ENCODE measurements around the gene LYRM2.

LYRM2 gene, protein sequence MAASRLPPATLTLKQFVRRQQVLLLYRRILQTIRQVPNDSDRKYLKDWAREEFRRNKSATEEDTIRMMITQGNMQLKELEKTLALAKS

DNA sequence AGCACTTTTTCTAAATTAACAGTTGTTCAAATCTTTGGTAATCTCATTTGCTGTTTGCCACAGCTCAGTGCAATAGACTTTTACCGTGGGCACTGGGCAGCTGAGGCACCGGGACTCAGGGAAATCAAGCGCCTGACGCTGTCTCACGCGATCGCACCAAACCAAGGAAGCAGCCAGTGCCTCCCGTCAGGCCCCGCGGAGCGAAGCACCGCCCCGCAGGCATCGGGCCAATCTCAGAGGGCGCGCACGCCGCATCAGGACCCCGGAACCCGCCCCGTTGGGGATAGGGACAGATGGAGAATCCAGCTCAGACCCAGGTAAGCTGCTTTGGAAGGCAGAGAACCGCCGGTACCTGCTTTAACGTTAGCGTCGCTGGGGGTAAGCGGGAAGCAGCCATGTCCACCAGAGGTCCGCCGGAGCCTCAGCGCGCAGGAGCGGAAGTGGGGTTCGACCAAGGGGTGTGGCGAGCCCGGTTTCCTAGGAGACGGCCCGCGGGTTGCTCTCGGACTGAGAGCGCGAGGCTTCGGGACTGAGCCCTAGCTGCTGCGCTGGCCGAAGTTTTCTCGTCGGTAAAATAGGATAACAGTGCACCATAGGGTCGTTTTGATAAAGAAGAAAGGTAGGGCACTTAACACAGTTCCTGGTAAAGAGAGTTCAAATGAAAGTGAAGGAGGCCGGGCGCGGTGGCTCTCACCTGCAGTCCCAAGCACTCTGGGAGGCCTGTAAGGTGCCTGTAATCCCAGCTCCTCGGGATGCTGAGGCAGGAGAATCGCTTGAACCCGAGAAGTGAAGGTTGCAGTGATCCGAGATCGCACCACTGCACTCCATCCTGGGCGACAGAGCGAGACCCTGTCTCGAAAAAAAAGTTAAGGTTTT, at the start of gene LYRM2:
LYRM2 (minus strand) TSS at position 428 of the 876 bp plus-strand sequence; CDS start at position 397, 31 bp downstream.
- DNase-seq, result peak; percentile 87

DNA sequence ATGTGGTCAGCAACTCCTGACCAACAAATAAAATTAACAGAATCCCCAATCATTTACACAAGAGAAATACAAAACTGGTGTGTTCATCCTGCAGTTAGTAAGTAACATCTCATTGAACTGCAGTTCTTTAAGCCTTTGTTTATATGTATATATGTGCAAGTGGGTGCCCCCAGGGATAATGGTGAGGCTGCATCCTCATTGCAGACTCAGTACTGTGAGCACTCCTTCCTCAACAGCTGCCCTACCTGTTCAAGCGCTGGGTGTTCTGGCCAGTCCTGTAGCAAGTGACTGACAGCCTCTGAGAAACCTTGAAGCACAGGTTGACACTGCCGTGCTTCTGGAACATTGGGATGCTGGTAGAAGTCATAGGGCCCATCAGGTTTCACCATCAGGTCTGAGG, 49.8 kb upstream of the LYRM2 start:
- no peak for DNase-seq

DNA sequence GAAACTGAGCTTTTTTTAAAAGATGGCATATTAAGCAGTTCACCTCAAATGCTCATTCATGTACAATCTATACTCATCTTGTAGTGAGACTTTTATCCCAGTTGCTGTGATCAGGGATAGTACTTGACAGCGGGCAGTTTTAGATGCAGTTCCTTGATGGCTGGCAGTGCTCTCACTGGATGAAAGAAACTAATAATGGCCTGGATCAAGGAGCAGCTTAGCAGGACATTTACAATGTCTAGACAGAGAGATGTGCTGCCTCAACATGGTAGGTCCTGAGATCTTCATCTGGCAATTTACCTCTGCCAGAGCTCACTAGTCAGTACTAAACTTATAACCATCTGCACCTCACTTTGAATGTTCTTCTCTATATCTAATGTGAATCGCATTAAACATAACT, 46.8 kb upstream of the LYRM2 start:
- no peak for DNase-seq

DNA sequence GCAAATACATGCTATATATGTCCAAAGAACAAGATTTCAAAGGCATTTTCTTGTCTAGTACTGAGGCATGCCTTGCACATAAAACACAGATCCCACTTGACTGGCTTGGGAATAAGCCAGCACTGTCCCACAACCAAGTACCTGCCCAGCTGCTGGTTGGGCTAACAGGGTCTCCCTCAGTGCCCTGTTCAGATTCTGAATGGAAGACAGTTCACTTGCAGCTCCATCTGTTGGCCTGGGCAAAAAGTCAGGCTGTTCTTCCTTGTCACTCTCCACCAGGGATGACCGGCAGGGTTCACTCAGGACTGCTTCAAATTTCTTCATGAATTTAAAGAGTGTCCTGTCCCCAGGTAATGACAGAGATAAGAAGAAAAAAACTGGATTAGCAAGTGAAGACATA, 44.4 kb upstream of the LYRM2 start:
- DNase-seq, result no peak

DNA sequence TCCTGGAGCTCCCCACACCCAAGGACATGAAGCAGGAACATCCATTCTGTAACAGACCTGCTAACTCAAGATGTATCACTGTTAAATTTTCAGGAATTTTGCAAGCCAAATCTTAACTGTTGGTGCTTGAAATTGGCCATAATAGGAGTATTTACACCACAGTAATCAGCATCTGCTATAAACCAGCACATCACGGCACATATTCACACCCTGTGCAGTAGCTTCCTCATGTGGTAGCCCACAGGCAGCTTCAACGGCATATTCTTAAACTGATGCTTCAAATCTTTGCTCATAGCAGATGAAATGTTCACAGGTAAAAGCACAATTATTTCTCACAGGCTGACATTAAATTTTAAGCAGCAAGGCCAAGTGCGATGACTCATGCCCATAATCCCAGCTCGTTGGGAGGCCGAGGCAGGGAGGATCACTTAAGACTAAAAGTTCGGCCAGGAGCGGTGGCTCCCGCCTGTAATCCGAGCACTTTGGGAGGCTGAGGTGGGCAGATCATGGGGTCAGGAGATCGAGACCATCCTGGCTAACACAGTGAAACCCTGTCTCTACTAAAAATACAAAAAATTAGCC, 43.5 kb upstream of the LYRM2 start:
- DNase-seq, result no peak

DNA sequence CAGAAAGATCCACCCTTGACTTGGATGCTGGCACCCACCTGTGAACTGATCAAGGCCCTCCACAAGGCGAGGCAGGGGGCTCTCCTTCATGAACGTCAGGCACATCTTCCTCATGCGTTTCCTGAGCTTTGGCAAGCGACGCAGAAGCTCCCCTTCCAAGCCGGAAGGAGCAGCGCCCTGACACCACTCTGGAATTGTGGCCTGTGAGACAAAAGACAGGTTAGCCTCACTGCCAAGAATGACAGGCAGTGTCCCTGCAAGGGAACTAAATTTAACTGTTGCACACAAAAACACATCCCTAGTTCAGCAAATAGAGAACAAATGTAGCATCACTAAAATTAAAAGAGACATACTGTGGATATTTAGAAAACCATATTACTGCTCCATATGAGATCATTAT, 42.0 kb upstream of the LYRM2 start:
- DNase-seq, result no peak

DNA sequence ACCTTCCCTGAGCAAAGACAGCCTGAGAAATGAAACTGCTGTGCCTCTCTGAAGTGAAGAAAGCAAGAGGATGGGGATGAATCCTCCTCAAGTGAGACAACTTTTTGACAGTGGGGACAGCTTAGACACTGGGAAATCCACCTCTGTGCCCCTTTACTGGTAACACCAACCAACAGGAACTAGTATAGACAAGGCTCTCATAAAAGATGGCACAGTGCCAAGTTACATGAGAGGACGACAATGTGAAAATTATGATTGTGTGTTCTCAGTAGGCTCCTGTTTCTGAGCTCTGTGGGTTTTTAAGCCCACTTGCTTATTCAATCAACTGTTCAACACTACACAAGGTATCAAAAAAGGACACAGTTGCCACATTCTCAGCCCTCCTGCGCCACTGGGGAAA, 41.6 kb upstream of the LYRM2 start:
- peak; percentile 15 for DNase-seq

DNA sequence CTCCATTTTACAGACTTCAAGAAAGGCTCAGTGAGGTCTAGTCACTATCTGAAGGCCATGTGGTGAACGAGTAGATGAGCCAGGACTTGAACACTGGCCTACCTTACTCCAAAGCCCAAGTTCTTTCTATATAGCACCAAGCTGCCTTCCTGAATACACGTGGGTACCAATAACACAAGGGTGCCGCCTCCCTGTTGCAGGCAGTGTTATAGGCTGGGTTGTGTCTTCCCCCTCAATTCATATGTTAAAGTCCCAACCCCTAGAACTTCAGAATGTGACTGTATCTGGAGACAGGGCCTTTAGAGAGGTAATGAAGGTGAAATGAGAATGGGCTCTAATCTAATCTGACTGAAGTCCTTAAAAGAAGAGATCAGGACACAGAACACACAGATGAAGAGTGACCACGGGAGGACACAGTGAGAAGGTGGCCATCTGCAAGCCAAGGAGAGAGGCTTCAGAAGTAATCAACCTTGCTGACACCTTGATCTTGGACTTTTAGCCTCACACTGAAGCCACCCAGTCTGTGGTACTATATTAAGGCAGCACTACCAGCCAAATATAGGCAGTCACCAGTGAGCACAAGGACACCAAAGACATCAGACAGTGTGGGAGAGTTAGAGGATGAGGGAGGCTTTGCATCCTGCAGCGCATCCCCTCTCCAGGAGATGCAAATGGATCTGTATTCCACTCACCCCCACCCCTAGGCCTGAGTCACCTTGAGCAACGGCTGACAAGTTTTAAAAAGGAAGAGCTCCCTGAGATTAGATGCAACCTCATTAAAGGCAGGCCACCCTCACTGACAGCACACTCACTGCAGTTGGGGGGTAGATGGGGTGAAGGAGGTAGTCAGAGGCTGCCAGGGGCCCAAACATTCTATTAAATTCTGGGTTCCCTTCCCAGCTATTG, 40.9 kb upstream of the LYRM2 start:
- no peak for DNase-seq

DNA sequence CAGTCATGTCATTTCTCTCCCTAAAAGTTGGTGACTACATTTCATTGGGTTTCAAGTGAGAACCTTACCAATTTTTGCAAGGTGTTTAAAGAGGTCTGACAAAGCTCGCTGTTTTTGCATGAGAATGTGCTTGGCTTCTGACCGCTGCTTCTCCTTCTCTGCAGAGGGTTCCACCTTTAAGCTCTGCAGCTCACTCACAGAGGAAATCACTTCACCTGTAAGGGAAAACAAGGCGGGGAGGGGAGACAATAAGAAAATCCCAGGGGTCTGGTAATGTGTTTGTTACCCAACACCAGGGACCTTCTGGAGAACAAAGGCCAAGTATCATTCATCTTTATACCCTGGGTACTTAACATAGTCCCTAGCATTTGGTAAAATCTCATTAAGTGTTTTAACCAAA, 40.0 kb upstream of the LYRM2 start:
- DNase-seq, result no peak

DNA sequence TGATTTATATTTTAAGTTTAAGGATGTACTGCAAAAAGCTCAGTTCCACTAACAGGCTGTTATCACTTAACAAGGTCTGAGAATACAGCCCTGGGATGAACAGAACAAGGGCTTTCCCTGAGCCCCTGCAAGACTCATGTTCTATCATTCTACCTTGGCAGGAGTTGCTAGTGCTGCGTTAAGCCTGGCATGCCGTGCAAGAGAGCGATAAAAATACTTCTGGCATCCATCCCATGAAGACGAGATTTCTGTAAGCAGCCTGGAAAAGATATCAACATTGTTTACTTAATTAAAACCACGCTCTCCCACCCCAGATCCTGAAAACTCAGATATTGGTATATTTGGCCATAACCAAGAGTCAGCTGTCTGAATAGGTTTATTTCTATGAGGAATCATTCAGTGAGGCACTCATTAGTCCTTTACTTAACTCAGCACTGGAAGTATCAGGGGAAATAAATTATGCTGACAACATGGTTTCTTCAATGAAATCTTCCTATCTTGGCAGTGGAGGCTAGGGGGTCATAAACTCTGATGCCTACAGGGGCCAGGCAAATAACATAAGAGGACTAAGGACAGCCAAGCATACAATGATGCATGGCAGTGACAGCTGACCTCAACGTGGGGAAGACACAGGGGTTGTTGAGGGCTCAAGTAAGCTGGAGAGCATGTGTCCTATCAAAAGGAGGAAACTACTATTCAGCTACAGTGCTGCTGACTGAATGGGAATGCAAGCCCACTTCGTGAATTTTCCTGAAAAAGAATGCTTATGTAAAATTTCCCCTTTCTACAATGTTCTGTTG, 37.6 kb upstream of the LYRM2 start:
- no peak for DNase-seq

DNA sequence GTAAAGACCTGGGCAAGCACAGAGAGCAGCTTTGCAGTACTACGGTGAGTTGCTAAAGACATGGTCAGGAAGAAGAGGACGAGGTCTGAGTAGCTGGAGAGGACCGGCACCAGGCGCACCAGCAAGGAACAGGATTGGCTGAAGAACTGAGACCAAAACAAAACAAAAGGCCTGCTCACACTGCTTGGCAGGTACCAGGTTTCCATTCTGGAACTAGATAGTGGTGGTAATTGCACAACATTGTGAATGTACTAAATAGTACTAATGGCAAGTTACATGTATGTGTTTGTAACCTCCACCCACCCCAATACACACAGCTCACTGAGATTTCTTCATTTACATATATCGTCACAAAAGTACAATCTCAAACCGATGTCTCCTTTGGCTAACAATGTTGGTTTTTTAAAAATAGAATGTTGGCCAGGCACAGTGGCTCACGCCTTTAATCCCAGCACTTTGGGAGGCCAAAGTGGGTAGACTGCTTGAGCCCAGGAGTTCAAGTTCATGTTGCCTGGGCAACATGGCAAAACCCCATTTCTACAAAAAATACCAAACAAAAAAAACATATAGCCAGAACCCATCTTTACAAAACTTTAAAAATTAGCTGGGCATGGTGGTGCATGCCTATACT, 32.5 kb upstream of the LYRM2 start:
- DNase-seq, result no peak

DNA sequence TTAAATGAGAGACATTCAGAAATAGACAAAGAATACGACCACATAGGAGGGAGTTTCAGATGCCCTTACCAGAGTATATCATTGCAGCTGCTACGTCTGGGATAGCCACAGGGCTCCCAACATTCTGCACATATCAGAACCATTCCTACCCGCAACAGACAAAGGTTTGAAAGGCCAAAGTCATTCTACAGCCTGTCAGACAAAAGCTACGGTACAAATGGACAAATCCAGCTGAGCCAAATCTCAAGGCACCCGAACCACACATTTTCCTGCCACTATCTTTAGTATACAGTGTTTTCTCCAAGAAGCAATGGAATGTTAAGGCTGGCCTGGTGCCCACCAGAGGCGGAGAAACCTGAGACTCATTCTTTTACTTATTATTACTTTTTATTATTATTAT, 30.5 kb upstream of the LYRM2 start:
- no peak for DNase-seq

DNA sequence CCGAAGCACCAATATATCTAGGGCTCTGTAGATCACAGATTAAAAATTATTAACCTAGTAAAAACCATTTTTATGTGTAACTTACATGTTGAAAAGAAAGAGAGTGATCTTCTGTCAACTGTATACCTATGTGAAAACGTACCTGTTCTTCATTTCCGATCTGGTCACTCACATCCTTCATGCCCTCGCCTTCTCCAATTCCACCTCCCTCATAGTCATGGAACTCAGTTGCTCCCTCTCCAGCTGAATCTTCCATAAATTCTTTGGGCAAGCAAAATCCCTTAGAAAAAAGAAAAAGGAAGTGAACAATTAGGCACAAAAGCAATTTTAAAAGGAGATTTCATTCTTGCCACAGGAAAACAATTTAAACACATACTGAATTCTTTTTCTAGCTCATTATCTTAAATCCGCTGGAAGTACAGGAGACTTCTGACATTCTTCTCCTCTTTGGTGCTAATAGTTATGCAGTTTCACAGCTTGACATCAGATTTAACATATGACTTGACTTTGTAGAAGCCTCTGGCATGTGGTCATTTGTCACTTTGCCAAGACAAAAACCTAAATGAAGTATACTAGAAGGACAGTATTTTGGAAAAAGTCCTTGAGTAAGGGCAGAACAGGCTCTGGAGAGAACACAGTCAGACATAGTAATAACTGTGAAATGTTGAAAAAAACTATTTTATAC, 29.5 kb upstream of the LYRM2 start:
- DNase-seq, result no peak

DNA sequence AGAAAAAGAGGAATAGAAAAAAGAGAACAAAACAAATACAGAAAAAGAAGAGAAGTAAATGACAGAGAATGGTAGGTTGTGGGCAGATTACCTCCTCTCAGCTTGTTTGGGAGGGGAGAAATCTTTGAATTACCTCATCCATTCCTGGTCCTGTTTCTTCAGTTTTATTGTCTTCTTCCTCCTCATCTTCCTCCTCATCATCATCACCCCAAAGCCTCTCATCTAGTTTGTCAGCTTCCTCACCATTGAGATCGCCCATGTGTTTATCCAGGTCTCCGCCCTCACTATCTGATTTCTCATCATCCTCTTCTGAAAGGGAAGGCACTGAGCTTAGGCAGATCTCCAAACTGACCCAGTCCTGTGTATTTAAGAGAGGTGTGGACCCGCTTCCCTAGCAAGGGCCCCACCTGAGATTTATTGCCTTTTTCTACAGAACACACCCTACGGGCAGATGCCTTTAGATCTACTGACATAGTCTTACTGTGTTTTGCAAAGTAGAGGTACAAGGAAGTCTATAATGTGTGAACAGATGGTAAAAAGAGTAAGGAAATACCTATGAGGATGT, 24.2 kb upstream of the LYRM2 start:
- no peak for DNase-seq

DNA sequence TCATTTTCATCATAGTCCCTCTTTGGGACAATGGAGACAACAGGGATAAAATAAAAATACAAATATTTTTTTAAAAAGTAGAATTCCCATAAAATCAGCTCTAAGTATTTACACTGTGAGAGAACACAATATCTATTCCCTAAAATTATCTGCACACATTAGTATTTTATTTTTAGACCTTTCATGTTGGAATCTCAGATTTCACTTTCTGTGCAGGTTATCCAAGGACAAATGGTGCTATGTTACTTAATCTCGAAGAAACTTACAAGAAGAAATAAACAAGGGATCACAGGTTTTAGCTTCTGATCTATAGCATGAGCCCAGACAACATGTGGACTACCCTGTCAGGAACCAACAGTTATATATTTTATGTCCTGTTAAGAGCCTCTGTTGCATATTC, 23.0 kb upstream of the LYRM2 start:
- DNase-seq, result no peak

DNA sequence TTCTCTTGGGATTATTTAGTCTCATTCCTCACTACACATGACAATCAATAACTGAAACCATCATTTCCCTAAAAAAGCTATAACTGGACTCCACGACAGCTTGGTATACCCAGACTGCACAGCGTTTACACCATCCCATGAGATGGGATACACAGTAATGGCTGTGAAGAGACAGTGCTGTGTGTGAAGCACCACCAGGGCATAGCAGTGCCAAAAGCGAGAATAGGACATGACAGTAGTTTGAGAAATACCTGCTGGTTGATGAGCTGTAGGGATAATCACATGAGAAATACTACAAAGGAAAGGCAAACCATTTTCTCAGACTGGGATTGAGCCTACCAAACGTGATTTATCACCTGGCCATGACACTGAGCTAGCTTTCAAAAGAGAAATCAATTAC, 22.4 kb upstream of the LYRM2 start:
- no peak for DNase-seq

DNA sequence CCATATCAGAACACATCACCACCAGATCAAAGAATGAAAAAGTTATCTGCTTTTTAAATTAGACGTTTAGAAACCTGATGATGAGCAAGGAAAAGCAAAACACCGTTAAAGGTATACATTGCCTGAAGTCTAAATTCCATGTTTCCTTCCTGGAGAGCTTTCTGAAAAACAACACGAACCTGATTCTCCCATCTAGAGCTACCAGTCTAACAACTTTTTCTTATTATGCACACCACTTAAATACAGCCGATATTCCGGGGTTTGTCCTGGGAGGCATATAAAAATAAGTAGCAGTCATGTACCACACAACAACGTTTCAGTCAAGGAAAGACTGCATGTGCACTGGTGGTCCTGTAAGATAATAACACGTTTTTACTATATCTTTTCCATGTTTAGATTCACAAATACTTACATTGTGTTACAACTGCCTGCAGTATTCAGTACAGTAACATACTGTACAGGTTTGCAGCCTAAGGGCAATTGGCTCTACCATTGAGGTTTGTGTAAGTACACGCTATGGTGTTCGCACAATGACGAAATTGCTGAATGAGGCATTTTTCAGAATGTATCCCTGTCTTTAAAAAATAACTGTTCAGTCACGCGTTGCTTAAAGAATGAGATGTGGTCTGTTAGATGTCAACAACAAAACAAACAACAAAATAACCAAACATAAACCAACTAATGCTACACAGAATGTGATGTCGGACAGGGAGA, 19.1 kb upstream of the LYRM2 start:
- no peak for DNase-seq

DNA sequence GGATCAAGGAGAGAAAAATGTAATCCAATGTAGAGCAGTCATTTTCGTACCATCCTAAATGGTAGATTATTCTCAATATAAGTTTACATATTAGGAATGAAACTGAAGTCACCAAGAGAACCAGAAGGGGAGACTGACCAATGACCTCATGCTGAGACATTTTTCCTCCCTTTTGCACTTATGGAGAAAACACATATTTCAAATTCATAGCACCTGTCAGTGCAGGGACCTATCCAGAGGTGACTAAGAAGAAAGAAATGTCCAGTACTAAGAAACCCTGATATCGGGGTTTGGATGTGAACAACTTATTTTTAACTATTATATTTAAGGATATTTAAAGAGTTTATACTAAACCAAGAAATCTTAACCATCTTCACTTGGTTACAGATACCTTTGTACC, 16.6 kb upstream of the LYRM2 start:
- DNase-seq, result no peak

DNA sequence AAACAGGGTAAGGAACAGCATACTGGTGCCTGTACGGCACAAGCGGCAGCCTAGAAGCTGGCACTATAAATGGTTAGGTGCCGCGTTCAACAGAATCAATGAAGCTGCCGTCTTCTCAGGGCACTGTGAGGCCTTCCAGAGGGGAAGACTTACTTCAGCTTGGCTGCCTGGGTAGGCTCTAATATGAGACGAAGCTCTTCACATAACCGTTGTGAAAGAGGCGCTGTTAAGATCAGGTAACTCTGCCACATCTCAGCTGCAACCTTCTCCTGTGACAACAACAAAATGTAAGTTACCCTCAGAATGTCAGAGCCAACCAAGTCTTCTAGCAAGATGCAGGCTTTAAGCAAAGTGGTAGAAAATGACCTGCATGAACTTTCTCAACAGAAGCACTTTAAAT, 12.0 kb upstream of the LYRM2 start:
- DNase-seq, result no peak

DNA sequence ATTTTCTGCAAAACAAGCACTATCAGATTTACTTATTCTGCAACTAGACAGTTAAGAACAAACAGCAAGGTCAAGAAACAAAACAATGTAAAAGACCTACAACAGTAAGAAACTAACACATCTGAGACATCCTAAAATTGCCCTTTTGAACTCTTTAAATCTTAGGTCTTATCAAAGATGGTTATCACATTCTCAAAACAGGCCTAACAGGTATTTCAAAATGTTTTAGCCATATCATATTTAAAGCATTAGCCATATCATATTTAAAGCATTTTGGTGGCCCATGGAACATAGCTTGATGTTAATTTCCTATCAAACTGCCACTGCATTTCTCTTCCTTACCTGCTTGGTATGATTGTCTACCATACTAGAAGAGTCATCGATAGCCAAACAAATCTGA, 11.1 kb upstream of the LYRM2 start:
- DNase-seq, result no peak
